ENCODE measurements around the gene ZNF213. TPM values are rescaled to one million over a fixed set of nuclear protein-coding genes. Genes with fewer than 3 reads are reported as not detected.
A peak's percentile ranks its signal among the peaks of the same experiment; 100 is the strongest.

ZNF213 gene, protein sequence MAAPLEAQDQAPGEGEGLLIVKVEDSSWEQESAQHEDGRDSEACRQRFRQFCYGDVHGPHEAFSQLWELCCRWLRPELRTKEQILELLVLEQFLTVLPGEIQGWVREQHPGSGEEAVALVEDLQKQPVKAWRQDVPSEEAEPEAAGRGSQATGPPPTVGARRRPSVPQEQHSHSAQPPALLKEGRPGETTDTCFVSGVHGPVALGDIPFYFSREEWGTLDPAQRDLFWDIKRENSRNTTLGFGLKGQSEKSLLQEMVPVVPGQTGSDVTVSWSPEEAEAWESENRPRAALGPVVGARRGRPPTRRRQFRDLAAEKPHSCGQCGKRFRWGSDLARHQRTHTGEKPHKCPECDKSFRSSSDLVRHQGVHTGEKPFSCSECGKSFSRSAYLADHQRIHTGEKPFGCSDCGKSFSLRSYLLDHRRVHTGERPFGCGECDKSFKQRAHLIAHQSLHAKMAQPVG
- 10 to 100 TPM in 1 of 4 donors, 1 to 10 TPM in 3; 3.9 to 14.3 (median 6.4) TPM for total RNA-seq

DNA sequence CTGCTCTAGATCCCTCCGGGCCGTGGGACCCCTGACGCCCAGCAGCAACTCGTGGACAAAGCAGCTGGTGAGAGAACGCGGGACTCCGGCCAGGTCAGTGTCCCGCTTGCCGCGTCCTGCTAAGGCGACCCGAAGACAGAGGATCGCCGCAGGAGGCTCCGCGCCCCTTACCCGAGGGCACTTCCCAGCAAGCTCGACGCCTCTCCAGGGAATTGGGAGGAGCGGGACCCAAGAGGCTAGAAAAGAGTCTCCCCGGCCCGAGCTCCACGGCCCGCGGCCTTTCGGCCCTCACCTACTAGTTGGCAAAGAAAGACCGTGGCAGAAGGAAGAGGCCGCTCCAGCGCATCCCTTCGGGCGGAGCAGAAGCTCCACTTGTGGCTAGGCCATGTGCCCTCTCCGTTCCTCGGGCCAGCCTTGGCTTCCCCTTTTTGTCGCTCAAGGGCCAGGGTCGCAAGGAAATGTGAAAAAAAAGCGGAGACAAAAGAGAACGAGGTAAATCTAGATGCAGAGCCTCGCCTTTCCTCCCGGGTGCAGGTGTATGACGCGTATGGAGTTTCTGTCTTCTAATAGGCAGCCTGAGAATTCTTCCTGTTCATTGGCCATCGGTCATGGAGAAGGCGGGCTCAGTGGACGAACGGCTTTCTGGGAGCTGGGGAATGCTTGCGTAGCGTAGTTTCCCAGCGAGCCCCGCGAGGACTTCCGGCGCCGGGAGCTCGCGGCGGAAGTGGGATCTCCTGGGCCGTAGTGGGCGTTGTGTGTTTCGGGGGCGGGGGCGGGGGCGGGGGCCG is at the start of gene ZNF213:
Gene ZNF213 (plus strand): TSS at position 692 of the 788 bp plus-strand sequence. CDS start 2,252 bp downstream, outside the sequence.
- Histone ChIP-seq H3K27ac (peak within 1 kb of the TSS; percentile 93 to 98 (median 94)), H3K4me1 (peaks cover 11 to 44% (median 20%) of the 10 kb centered on the region in 3 donors), H3K9me3 (no peaks in the 10 kb centered on the region), H3K36me3 (peaks cover 0 to 42% (median 6%) of the 10 kb centered on the region in 3 donors), H3K27me3 (no peaks in the 10 kb centered on the region), H3K4me3 (peak within 1 kb of the TSS; percentile 80 to 97 (median 87))
- peak in 3 of 4 donors; percentile 58 to 92 (median 79) for TF ChIP-seq POLR2A (IDR thresholded peaks at IDR 0.05)
- TF ChIP-seq, protein P1, sequence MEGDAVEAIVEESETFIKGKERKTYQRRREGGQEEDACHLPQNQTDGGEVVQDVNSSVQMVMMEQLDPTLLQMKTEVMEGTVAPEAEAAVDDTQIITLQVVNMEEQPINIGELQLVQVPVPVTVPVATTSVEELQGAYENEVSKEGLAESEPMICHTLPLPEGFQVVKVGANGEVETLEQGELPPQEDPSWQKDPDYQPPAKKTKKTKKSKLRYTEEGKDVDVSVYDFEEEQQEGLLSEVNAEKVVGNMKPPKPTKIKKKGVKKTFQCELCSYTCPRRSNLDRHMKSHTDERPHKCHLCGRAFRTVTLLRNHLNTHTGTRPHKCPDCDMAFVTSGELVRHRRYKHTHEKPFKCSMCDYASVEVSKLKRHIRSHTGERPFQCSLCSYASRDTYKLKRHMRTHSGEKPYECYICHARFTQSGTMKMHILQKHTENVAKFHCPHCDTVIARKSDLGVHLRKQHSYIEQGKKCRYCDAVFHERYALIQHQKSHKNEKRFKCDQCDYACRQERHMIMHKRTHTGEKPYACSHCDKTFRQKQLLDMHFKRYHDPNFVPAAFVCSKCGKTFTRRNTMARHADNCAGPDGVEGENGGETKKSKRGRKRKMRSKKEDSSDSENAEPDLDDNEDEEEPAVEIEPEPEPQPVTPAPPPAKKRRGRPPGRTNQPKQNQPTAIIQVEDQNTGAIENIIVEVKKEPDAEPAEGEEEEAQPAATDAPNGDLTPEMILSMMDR (IDR thresholded peaks at IDR 0.05): peak in 1 of 6 experiments; percentile 31
- peak; percentile 86 for DNase-seq
- intact Hi-C loops (cut with DNase I): no loop called here
- WGBS, 2 donors: 0% methylated on average over 14 to 18 of the region's 63 CpGs

DNA sequence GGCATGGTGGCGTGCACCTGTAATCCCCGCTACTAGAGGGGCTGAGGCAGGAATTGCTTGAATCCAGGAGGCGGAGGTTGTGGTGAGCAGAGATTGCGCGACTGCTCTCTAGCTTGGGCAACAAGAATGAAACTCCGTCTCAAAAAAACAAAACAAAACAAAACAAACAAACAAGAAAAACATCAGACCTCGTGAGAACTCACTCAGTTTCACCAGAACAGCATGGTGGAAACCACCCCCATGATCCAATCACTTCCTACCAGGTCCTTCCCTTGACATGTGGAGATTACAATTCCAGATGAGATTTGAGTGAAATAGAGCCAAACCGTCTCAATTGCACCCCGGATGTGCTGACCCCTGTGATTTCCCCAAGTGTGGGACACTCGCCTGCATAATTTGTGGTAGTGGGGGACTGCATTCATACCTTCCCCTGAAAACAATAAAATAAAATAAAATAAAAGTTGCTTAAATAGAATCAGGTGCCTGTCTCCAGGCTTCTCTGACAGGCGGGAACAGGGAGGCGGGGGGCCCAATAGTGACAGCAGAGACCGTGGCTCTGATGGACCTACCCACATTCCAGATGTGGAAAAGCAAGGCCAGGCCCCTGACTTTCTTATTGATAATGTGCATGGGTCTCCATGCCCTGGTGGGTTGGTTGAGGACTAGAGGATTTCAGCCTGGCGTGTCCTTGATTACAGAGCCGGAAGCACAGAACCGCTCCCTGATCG is 48.8 kb upstream of the ZNF213 start:
- no peak for DNase-seq
- Histone ChIP-seq H3K27ac (peak overlapping the region in 2 of 4 donors; percentile 69 to 84), H3K4me3 (peak overlapping the region; percentile 6 to 48 (median 22)), H3K4me1 (peaks cover 0 to 23% (median 0%) of the 10 kb centered on the region in 3 donors), H3K36me3 (no peaks in the 10 kb centered on the region), H3K9me3 (no peaks in the 10 kb centered on the region), H3K27me3 (peaks cover 0 to 22% (median 0%) of the 10 kb centered on the region in 4 donors)
- no peak for TF ChIP-seq POLR2A (IDR thresholded peaks at IDR 0.05)
- TF ChIP-seq, protein P1 (IDR thresholded peaks at IDR 0.05): no peak
- intact Hi-C loops (cut with DNase I): no loop called here
- WGBS, 2 donors: 82 to 84% methylated on average over 13 to 15 of the region's 17 CpGs

DNA sequence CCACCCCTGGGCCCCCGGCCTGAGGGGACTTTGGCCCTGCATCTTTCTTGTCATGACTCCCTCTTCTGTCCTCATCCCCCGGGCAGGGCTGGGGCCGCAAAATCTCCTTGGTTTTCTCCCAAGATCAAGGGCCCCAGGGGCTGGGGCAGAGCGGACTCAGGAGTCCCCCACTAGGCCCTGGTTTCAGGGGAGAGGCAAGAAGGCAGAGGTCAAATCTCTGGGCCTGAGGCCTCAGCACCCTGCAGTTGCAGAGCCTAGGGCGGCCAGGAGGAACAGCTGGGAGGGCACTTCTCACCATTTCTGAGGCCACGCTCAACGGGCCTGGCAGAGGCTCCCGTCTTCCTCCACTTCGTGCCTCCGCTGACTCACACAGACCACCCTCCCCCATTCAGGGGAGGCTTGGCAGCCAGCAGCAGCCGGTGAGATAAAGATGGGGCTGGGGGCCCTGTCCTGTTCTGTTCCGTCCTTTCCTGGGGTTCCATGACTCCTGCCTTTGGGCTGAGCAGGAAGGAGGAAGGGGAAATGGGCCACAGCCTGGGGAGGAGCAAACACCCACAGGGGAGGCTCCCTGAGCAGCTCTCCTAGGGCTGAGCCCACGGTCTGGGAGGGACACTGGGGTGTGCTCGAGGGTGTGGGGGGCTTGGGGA is 48.1 kb upstream of the ZNF213 start:
- peaks cover 0 to 26% (median 0%) of the 10 kb centered on the region in 4 donors for H3K27me3 ChIP-seq
- WGBS, 2 donors: 49 to 80% methylated on average over 2 to 6 of the region's 14 CpGs
- peaks cover 0 to 23% (median 0%) of the 10 kb centered on the region in 3 donors for H3K4me1 ChIP-seq
- no peaks in the 10 kb centered on the region for H3K9me3 ChIP-seq
- no peaks in the 10 kb centered on the region for H3K36me3 ChIP-seq
- no peak for DNase-seq
- H3K4me3 ChIP-seq: peak overlapping the region; percentile 6 to 48 (median 22)
- peak overlapping the region; percentile 19 to 84 (median 50) for H3K27ac ChIP-seq
- TF ChIP-seq, protein P1 (IDR thresholded peaks at IDR 0.05): no peak
- TF ChIP-seq POLR2A (IDR thresholded peaks at IDR 0.05): no peak
- intact Hi-C loops (cut with DNase I): no loop called here

DNA sequence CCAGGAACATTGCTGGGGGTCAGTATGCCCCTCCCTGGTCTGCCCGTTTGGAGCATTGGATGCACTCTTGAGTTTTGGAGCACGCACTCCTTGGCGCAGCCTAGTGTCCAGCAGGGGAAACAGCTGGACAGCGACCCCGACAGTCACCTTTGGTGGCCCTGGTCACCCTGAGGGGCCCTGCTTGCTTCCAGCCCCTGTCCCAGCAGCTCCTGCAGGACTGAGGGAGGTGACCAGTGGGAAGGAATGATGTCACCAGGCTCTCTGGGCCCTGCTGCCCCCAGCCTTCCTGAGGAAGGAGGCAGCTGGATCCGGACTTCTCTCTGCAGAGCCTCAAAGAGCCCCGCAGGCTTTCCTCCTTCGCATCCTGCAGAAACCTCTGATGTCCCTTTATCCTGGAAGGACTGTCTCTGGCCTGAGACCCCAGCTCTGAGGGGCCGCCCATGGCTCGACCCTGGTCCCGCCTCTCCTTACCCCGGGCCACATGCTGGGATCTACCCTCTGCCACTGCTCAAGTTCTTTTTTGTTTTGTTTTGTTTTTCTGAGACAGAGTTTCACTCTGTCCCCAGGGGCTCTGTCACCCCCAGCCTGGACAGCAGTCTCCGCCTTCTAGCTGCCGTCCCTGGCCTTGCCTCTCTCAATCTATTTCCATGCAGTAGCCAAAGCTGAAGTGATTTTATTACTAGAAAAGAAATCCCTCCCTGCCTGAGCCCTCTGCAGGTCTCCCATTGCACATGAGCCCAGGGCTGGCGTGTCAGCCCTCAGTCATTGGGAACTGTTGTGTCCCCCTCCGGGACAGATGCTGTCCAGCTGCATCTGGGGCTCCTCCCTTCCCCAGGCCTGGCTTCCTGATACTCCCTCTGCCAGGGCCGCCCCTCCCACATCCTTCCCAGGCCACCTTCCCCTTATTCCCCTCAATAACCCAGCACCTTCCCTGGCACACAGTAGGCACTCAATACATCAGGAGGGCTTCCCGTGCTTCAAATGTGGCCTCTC is 47.3 kb upstream of the ZNF213 start:
- H3K4me1 ChIP-seq: peaks cover 0 to 23% (median 0%) of the 10 kb centered on the region in 3 donors
- WGBS, 2 donors: 50 to 63% methylated on average over 13 to 15 of the region's 18 CpGs
- no peak for DNase-seq
- H3K4me3 ChIP-seq: peak overlapping the region in 3 of 4 donors; percentile 12 to 48 (median 32)
- no peaks in the 10 kb centered on the region for H3K9me3 ChIP-seq
- intact Hi-C loops (cut with DNase I): no loop called here
- peak overlapping the region; percentile 19 to 84 (median 50) for H3K27ac ChIP-seq
- H3K36me3 ChIP-seq: no peaks in the 10 kb centered on the region
- TF ChIP-seq, protein P1 (IDR thresholded peaks at IDR 0.05): peak in 1 of 6 experiments; percentile 7
- no peak for TF ChIP-seq POLR2A (IDR thresholded peaks at IDR 0.05)
- H3K27me3 ChIP-seq: peaks cover 0 to 34% (median 0%) of the 10 kb centered on the region in 4 donors

Measured in esophagus squamous epithelium (tissue), 5 donors.